ENCODE results near the gene FAM83B.

FAM83B gene

GRCh38 chr6:54988576-54988975 lies 142.0 kb downstream of the FAM83B start:
- TF ChIP-seq YY1 (IDR thresholded peaks at IDR 0.05; ENCODE audit: low read depth), result no peak

GRCh38 chr6:54990001-54990400 lies 143.4 kb downstream of the FAM83B start:
- TF ChIP-seq RAD21 (IDR thresholded peaks at IDR 0.05; ENCODE audit: low read depth), result no peak
- TF ChIP-seq EGR1 (IDR thresholded peaks at IDR 0.05), result no peak
- TF ChIP-seq REST (IDR thresholded peaks at IDR 0.05; ENCODE audit: low read depth), result no peak
- TF ChIP-seq EP300 (IDR thresholded peaks at IDR 0.05; ENCODE audit: borderline replicate concordance), result no peak
- no peak for TF ChIP-seq MAX (IDR thresholded peaks at IDR 0.05)
